HG03460 (cell line): Measurements from ENCODE around the gene TRIP12.
"Not testable (repeated sequence)": the region's sequence is repeated elsewhere in the genome, so short reads cannot be mapped to it uniquely, and the experiment has no call there.

Source experiments
- ATAC-seq: cut with Tn5 transposase; IDR thresholded peaks from one replicate; pipeline ENCODE4 v1.9.1; 2021; ENCODE audit not compliant: unreplicated experiment

Gene TRIP12

GRCh38 chr2:229725716-229726574 is 195.9 kb downstream of the TRIP12 start:
- ATAC-seq = no peak

DNA sequence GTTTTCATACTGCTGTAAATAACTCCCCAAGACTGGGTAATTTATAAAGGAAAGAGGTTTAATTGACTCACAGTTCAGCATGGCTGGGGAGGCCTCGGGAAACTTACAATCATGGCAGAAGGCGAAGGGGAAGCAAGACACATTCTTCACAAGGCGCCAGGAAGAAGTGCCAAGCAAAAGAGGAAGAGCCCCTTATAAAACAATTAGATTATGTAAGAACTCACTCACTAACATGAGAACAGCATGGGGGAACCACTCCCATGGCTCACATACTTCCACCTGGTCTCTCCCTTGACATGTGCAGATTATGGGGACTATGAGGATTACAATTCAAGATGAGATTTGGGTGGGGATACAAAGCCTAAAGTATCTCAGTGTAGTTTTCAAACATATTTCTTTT is 198.6 kb downstream of the TRIP12 start:
- not testable (repeated sequence) for ATAC-seq

- no peak for ATAC-seq
Measured at GRCh38 chr2:229719926-229720647, 201.7 kb downstream of the TRIP12 start.

GRCh38 chr2:229718057-229718456 is 203.8 kb downstream of the TRIP12 start:
- ATAC-seq = no peak

DNA sequence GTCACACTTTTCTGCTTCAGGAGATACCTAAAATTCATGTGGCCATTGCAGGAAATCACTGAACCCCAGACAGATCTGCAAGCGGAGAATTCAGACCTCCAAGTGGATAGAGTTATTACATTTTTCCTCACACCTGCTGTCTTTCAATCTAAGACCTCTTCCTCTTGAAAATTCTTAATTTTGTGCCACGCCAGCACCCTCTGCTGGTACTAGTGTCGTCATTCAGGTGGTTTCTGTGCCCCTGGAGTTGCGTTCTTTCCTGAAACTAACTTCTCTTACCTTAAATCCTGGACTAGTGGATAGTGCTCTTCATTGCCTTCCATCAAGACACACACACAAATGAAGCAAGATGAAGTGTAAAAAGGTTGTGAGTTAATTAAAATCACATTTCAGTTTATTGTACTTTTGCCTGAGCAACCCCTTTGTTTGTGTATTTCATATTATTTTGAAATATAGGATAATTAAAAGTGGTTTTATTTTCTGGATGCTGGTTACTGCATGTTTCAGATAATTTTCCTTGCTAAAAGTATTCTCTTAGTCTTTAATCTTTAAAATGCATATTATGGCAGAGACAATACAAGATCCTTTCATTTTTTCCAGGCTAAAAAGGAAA is 205.8 kb downstream of the TRIP12 start:
- ATAC-seq = no peak

DNA sequence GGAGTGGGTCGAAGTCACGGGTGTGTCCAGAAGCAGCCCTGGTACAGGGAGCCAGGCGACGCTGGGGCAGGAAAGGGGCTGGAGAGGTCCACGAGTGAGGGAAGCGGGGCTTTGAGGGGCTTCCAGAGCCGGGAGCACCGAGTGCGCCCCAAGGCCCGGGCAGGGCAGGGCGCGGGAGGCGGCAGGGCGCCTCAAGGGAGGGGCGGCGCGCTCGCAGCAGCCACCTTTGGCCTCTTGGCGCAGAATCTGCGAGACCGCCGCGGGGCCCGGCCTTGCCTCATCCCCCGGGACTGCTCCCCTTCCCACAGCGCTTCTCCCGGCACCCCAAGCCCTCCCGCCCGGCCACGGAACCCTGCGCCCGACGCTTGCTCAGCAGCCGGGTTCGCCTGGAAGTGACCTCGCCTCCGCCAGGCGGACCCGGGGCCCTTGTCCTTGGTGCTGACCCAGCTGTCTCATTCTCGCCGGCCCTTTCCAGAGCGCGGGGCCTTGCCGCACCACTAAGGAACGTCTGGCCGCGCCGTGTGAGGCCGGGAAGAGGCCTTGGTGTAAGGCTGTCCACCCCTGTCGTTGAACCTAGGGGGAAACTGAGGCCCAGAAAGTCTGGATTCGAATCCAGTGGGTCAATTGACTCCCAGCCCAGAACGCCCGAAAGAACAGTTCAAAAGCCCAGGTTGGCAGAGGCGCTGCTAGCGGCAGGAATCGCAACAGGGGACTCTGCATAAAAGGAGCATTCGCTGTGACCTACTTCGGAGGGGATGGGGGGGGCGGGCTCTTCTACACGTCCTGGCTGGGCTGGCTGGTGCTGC is 206.9 kb downstream of the TRIP12 start:
- peak; percentile 30 for ATAC-seq

GRCh38 chr2:229714080-229714735 is 207.6 kb downstream of the TRIP12 start, which contains the start of gene DNER:
DNER (minus strand) TSS chr2:229714555; CDS start chr2:229714423, 132 bp downstream.
- ATAC-seq = peak; percentile 63
